Keratinocyte (primary cell): ENCODE data around the gene GNB3. TPM values are rescaled to one million over a fixed set of nuclear protein-coding genes. Genes with fewer than 3 reads are reported as not detected.

Source experiments
- DNase-seq: peaks from one replicate; pipeline ENCODE4 v3.0.0-alpha.2; 2011; ENCODE audit warnings: low read depth, missing footprints, low spot score
- FAIRE-seq: peaks from 2 replicates; lab custom pipeline; 2011; peaks lifted over from hg19 to GRCh38; lab: Jason Lieb, UNC
- H2AFZ ChIP-seq: 2 replicates; pipeline ENCODE4 v1.6.0; 2012; ENCODE audit warnings: low read length, control low read depth, inconsistent platforms; ENCODE audit not compliant: control insufficient read depth
- H3K27ac ChIP-seq: 2 replicates; pipeline ENCODE4 v1.5.1; 2011; ENCODE audit warnings: low read length; ENCODE audit not compliant: control insufficient read depth, insufficient read depth
- H3K27me3 ChIP-seq: 3 replicates; pipeline ENCODE4 v1.6.0; 2011; ENCODE audit warnings: low read length; ENCODE audit not compliant: control insufficient read depth, insufficient read depth; ENCODE audit errors: extremely low read depth
- H3K36me3 ChIP-seq, 2 experiments: 2 replicates in 1 of 2; 3 replicates in 1 of 2; pipeline ENCODE4 v1.5.1; 2011; ENCODE audit warnings: low read length in 2 of 2, mild to moderate bottlenecking in 1 of 2; ENCODE audit not compliant: control insufficient read depth in 2 of 2, insufficient read depth in 2 of 2; ENCODE audit errors: extremely low read depth in 1 of 2
- H3K4me1 ChIP-seq: 3 replicates; pipeline ENCODE4 v1.5.1; 2011; ENCODE audit warnings: low read length; ENCODE audit not compliant: control insufficient read depth, insufficient read depth; ENCODE audit errors: extremely low read depth
- H3K4me2 ChIP-seq: 3 replicates; pipeline ENCODE4 v1.6.0; 2011; ENCODE audit warnings: low read depth, low read length; ENCODE audit not compliant: control insufficient read depth, insufficient read depth; ENCODE audit errors: extremely low read depth
- H3K4me3 ChIP-seq, 3 experiments: fragments of 200-600 bp in 1 of 3; sonication (generic) in 1 of 3; 2 replicates in 2 of 3; 3 replicates in 1 of 3; pipeline ENCODE4 v1.5.1; 2011 to 2016; ENCODE audit warnings: low read length in 3 of 3, mild to moderate bottlenecking in 3 of 3, control low read depth in 2 of 3, inconsistent platforms in 1 of 3, low read depth in 1 of 3, mixed read lengths in 1 of 3, mixed run types in 1 of 3, moderate library complexity in 1 of 3; ENCODE audit not compliant: control insufficient read depth in 2 of 3, insufficient read depth in 2 of 3; ENCODE audit errors: extremely low read depth in 1 of 3
- H3K79me2 ChIP-seq: 2 replicates; pipeline ENCODE4 v1.6.0; 2012; ENCODE audit warnings: low read length; ENCODE audit not compliant: control insufficient read depth, insufficient read depth
- H3K9ac ChIP-seq: 3 replicates; pipeline ENCODE4 v1.6.0; 2011; ENCODE audit warnings: low read length; ENCODE audit not compliant: control insufficient read depth, insufficient read depth; ENCODE audit errors: extremely low read depth
- H3K9me1 ChIP-seq: 3 replicates; pipeline ENCODE4 v1.6.0; 2011; ENCODE audit warnings: low read length; ENCODE audit not compliant: control insufficient read depth, insufficient read depth; ENCODE audit errors: extremely low read depth
- H3K9me3 ChIP-seq: 2 replicates; pipeline ENCODE4 v1.5.1; 2012; ENCODE audit warnings: low read depth, low read length; ENCODE audit not compliant: control insufficient read depth
- H4K20me1 ChIP-seq: 3 replicates; pipeline ENCODE4 v1.6.0; 2011; ENCODE audit warnings: low read length; ENCODE audit not compliant: control insufficient read depth, insufficient read depth; ENCODE audit errors: extremely low read depth
- CTCF ChIP-seq, 3 experiments: IDR thresholded peaks in 1 of 3; conservative IDR thresholded peaks in 1 of 3; optimal IDR thresholded peaks in 1 of 3; 2 replicates in 2 of 3; 3 replicates in 1 of 3; pipeline versions ENCODE3 to v1.5.1; 2011; ENCODE audit warnings: low read length in 3 of 3, mild to moderate bottlenecking in 3 of 3, moderate library complexity in 2 of 3, control low read depth in 1 of 3, inconsistent platforms in 1 of 3; ENCODE audit not compliant: insufficient read depth in 2 of 3; ENCODE audit errors: extremely low read depth in 1 of 3
- EZH2 ChIP-seq: IDR thresholded peaks from one replicate; pipeline ENCODE4 v1.6.1; 2012; ENCODE audit warnings: inconsistent platforms, mild to moderate bottlenecking, low read length, moderate library complexity
- dilution Hi-C: fragments of 300-500 bp; cut with MboI; formaldehyde crosslinking; loops from one replicate; pipeline ENCODE4 v1.7.0; 2020; ENCODE audit warnings: low sequenced_read_pairs; ENCODE audit not compliant: extremely low pct_ligation_motif_present
- polyA plus RNA-seq, 5 experiments: library from polyadenylated mRNA; depleted of rRNA in 3 of 5; stranded (reverse) in 3 of 5; stranded (forward) in 1 of 5; unstranded in 1 of 5; fragments of >200 nt; gene quantifications; 1 replicate in 1 of 5; 2 replicates in 3 of 5; 3 replicates in 1 of 5; pipeline versions ENCODE4 v1.2.1 to v1.2.3, GENCODE V29; 2011 to 2012; ENCODE audit warnings: missing spikeins in 2 of 5, low read depth in 1 of 5, low replicate concordance in 1 of 5

GNB3 gene
- polyA plus RNA-seq, 1 donor (not counting 4 experiments of a cell fraction or from before 2014, with no cell fraction given), result 0.80 TPM

- H3K9me1 ChIP-seq, result no peaks in the 10 kb centered on the region
- no peaks in the 10 kb centered on the region for H4K20me1 ChIP-seq
- H3K4me2 ChIP-seq, result no peak overlapping the region
- no peak overlapping the region for H3K27ac ChIP-seq
- no peak overlapping the region for H2AFZ ChIP-seq
- DNase-seq, result no peak
- H3K36me3 ChIP-seq, result no peaks in the 10 kb centered on the region
- H3K9me3 ChIP-seq, result no peaks in the 10 kb centered on the region
- TF ChIP-seq EZH2, result no peak
- H3K27me3 ChIP-seq, result peaks cover 27% of the 10 kb centered on the region
- H3K4me1 ChIP-seq, result peaks cover 5% of the 10 kb centered on the region
- dilution Hi-C loops, result no loop called here
- H3K79me2 ChIP-seq, result no peaks in the 10 kb centered on the region
- no peak for FAIRE-seq
- no peak overlapping the region for H3K4me3 ChIP-seq
- H3K9ac ChIP-seq, result no peak overlapping the region
These were observed 8.6 kb upstream of the GNB3 start for GRCh38 chr12:6832125-6832524.

GRCh38 chr12:6833189-6833890 lies 7.4 kb upstream of the GNB3 start:
- no peak overlapping the region for H3K27ac ChIP-seq
- DNase-seq, result no peak
- TF ChIP-seq CTCF (optimal IDR thresholded peaks at IDR 0.05 in 1 of 3, IDR thresholded peaks at IDR 0.05 in 1 of 3, conservative IDR thresholded peaks at IDR 0.05 in 1 of 3; ENCODE audit: extremely low read depth in 1 of 3, insufficient read depth in 2 of 3, low read length in 3 of 3) (no peak), EZH2 (no peak)
- no peak for FAIRE-seq
- no peak overlapping the region for H3K9ac ChIP-seq
- no peaks in the 10 kb centered on the region for H4K20me1 ChIP-seq
- H3K4me2 ChIP-seq, result no peak overlapping the region
- no peak overlapping the region for H3K4me3 ChIP-seq
- no peak overlapping the region for H2AFZ ChIP-seq
- H3K4me1 ChIP-seq, result no peaks in the 10 kb centered on the region
- H3K9me3 ChIP-seq, result no peaks in the 10 kb centered on the region
- no peaks in the 10 kb centered on the region for H3K79me2 ChIP-seq
- no peaks in the 10 kb centered on the region for H3K9me1 ChIP-seq
- H3K27me3 ChIP-seq, result peaks cover 27% of the 10 kb centered on the region
- no peaks in the 10 kb centered on the region for H3K36me3 ChIP-seq
- dilution Hi-C loops, result no loop called here

- Histone ChIP-seq H3K9ac (no peak overlapping the region), H3K36me3 (peaks cover 0 to 3% of the 10 kb centered on the region in 2 experiments), H3K9me1 (no peaks in the 10 kb centered on the region), H3K4me3 (no peak overlapping the region), H3K79me2 (no peaks in the 10 kb centered on the region), H3K4me1 (no peaks in the 10 kb centered on the region), H2AFZ (no peak overlapping the region), H3K27me3 (peaks cover 20% of the 10 kb centered on the region), H4K20me1 (peaks cover 2% of the 10 kb centered on the region), H3K4me2 (no peak overlapping the region), H3K27ac (no peak overlapping the region), H3K9me3 (no peaks in the 10 kb centered on the region)
- FAIRE-seq (no peak), DNase-seq (no peak)
- dilution Hi-C loops, result no loop called here
- TF ChIP-seq CTCF (optimal IDR thresholded peaks at IDR 0.05 in 1 of 3, IDR thresholded peaks at IDR 0.05 in 1 of 3, conservative IDR thresholded peaks at IDR 0.05 in 1 of 3; ENCODE audit: extremely low read depth in 1 of 3, insufficient read depth in 2 of 3, low read length in 3 of 3), result no peak
- no peak for TF ChIP-seq EZH2
These were observed 6.5 kb upstream of the GNB3 start for GRCh38 chr12:6834254-6834653.
